Epidermal melanocyte (primary cell): Measurements from ENCODE around the gene SARS1.

Source experiments
- DNase-seq: peaks from one replicate; pipeline ENCODE4 v3.0.0; 2011; ENCODE audit warnings: low spot score; ENCODE audit not compliant: insufficient read length

The SARS1 gene

DNA sequence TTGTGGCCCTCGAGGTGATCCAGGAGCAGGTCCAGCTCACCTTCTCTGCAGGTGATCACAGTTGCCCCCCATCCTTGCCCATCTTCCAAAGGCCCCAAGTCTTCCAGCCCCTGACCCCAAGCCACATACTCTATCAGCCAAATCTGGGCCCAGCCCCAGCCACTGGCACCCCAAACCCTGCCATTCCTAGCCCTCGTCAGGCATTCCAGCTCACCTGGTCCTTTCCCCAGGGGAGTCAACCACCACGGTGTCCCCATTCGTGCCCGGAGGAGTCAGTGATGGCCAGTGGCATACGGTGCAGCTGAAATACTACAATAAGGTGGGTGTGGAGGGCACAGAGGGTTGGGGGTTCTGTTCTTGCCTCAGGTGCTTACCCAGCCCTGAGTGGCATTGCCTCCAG is 47.9 kb downstream of the SARS1 start:
- no peak for DNase-seq

DNA sequence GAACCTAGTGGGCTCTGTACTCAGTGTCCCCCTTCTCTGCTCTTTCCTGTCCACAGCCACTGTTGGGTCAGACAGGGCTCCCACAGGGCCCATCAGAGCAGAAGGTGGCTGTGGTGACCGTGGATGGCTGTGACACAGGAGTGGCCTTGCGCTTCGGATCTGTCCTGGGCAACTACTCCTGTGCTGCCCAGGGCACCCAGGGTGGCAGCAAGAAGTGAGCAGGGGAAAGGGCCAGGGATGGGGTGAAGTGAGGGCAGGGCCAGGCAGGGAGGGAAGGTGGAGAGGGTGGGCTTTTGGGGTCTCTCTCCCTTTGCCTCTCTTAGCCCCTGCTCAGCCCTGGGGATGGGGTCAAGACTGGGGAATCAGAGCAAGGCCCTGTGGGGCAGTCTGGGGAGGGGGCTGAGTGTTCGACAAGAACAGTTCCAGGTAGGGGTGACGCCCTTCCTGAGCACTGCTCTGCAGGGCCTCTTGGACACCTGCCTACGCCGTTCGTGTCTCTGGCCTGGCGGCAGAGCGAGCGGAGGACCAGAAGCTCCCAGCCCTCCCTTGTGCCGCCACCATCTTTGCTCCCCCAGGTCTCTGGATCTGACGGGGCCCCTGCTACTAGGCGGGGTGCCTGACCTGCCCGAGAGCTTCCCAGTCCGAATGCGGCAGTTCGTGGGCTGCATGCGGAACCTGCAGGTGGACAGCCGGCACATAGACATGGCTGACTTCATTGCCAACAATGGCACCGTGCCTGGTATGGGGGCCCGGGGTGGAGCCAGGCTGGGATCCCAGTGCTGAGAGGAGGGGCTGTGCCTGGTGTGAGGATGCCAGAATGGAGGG is 48.7 kb downstream of the SARS1 start:
- no peak for DNase-seq

DNA sequence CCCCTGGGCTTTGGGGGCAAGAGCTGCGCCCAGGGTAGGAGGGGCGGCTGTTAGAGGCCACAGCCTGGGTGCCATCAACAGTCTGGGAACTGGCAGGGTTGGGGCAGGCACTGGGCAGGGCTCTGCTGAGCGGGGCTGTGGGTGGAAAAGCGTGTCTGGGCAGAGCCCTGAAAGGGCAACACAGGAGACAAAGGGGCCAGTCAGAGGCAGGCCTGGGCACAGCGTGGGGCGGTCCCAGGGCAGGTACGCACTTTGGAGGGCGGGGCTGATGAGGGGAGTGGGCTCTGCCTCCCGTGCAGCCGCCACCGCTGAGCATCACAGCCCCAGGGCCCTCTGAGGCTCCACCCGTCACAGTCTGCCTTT is 49.5 kb downstream of the SARS1 start:
- DNase-seq, result no peak

DNA sequence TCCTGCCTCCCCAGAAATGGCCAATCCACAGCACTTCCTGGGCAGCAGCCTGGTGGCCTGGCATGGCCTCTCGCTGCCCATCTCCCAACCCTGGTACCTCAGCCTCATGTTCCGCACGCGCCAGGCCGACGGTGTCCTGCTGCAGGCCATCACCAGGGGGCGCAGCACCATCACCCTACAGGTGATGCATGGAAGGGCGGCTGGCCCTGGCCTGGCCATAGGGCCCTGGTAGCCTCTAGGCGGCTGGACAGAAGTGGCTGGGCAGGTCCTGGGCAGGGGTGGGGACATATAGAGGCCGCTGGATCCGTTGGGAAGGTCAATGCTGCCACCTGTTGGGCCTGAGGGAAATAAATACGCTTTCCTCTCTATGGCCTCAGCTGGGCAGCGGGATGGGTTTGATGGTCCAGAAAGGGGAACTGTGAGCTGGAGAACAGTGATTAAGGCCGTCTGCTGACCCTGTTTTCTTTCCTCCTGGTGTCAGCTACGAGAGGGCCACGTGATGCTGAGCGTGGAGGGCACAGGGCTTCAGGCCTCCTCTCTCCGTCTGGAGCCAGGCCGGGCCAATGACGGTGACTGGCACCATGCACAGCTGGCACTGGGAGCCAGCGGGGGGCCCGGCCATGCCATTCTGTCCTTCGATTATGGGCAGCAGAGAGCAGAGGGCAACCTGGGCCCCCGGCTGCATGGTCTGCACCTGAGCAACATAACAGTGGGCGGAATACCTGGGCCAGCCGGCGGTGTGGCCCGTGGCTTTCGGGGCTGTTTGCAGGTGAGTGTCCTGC is 50.1 kb downstream of the SARS1 start:
- DNase-seq, result peak; percentile 90

GRCh38 chr1:109264379-109264755 is 50.6 kb downstream of the SARS1 start:
- DNase-seq, result no peak

DNA sequence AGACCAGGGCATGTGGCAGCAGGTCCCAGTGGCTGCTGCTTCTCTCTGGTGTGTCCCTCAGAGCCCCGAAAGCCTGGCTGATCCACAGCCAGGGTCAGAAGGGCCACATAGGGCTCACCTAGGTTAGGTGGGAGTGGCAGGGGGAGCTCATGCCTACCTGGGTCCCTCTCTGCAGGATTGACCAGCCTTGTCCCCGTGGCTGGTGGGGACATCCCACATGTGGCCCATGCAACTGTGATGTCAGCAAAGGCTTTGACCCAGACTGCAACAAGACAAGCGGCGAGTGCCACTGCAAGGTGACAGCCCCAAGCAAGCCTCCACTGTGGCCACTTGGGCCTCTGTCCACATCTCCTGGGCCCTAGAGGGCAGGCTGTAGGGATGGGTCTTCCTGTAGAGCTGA is 51.3 kb downstream of the SARS1 start:
- DNase-seq, result no peak

GRCh38 chr1:109265741-109266330 is 52.1 kb downstream of the SARS1 start:
- no peak for DNase-seq

- DNase-seq, result no peak
Observed at GRCh38 chr1:109266965-109267364, 53.2 kb downstream of the SARS1 start.

- DNase-seq, result no peak
Observed at GRCh38 chr1:109267743-109268300, 54.1 kb downstream of the SARS1 start.

DNA sequence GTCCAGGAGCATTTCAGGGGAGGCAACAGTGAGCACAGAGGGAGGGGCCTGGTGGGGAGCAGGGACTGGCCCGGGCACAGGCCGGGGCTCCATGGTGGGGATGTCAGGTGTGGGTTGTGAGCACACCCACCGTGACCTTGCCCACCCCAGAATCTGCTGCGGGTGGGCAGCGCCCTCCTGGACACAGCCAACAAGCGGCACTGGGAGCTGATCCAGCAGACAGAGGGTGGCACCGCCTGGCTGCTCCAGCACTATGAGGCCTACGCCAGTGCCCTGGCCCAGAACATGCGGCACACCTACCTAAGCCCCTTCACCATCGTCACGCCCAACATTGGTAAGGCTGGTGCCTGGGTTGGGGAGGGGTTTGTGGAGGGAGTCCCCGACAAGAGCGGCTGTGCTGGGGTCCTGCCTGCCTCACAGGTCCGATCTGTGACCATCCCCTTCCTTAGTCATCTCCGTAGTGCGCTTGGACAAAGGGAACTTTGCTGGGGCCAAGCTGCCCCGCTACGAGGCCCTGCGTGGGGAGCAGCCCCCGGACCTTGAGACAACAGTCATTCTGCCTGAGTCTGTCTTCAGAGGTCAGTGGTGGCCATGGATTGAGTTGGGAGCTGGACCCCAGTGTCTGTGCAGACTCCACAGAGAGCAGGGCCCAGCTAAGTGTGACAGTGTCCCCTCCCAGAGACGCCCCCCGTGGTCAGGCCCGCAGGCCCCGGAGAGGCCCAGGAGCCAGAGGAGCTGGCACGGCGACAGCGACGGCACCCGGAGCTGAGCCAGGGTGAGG is 54.9 kb downstream of the SARS1 start:
- no peak for DNase-seq

DNA sequence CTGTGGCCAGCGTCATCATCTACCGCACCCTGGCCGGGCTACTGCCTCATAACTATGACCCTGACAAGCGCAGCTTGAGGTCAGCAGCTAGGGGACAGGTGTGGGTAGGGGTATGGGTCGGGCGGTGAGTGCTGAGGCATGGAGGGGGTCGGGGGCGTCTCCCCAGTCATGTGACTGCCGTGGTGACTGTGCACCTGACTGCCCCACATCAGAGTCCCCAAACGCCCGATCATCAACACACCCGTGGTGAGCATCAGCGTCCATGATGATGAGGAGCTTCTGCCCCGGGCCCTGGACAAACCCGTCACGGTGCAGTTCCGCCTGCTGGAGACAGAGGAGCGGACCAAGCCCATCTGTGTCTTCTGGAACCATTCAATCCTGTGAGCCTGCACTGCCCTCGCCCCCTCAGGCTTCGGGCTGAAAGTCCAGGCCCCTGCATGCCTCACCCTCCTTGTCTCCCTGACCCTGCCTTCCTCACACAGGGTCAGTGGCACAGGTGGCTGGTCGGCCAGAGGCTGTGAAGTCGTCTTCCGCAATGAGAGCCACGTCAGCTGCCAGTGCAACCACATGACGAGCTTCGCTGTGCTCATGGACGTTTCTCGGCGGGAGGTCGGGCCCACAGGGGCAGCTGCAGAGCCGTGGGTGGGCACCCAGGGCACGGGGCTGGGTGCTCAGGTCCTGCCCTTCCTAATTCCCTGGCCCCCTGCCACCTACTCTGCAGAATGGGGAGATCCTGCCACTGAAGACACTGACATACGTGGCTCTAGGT is 55.7 kb downstream of the SARS1 start:
- DNase-seq, result no peak

GRCh38 chr1:109269981-109270622 is 56.4 kb downstream of the SARS1 start:
- no peak for DNase-seq

GRCh38 chr1:109270623-109271317 is 57.1 kb downstream of the SARS1 start:
- DNase-seq, result no peak

- no peak for DNase-seq
Observed at GRCh38 chr1:109271458-109271857, 57.7 kb downstream of the SARS1 start.

GRCh38 chr1:109272021-109272799 is 58.5 kb downstream of the SARS1 start:
- no peak for DNase-seq

DNA sequence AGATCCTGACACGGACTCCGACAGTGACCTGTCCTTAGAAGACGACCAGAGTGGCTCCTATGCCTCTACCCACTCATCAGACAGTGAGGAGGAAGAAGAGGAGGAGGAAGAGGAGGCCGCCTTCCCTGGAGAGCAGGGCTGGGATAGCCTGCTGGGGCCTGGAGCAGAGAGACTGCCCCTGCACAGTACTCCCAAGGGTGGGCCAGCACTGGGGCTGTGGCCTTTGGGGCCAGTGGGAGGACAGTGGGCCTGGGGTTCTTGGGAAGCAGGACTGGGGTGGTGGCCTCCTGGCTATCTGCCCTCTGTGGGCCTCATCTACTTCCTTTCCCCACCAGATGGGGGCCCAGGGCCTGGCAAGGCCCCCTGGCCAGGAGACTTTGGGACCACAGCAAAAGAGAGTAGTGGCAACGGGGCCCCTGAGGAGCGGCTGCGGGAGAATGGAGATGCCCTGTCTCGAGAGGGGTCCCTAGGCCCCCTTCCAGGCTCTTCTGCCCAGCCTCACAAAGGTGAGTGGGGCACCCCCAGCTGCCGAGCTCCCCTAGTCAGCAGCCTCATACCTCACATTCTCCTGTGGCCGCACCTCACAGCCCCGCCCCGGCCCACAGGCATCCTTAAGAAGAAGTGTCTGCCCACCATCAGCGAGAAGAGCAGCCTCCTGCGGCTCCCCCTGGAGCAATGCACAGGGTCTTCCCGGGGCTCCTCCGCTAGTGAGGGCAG is 59.3 kb downstream of the SARS1 start:
- DNase-seq, result no peak

DNA sequence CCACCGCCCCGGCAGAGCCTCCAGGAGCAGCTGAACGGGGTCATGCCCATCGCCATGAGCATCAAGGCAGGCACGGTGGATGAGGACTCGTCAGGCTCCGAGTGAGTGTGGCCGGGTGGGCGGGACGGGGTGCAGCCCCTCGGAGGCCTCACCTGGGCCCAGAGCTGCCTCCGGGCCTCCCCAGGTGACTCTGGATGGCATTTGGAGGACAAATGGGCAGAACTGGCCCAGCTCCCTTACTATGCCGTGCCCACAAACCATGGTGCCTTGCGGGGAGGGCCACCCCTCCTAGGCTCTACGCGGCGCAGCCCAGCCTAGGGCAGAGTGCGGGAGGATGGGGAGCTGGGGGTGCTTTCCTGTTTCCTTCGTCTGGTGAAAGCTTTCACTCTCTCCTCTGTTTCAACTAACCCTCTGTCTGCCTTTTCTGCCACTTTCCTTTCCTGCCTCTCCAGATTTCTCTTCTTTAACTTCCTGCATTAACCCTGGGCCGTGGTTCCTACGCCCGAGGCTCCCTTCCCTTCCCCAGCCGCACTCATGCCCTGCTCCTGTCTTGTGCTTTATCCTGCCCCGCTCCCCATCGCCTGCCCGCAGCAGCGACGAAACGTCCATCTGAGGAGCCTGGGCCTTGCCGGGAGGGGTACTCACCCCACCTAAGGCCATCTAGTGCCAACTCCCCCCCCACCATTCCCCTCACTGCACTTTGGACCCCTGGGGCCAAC is 60.0 kb downstream of the SARS1 start:
- DNase-seq, result peak; percentile 87
